Astrocyte (in vitro differentiated cells and primary cell): ENCODE data around the gene FAM222B. TPM values are rescaled to one million over a fixed set of nuclear protein-coding genes. Genes with fewer than 3 reads are reported as not detected.

Source experiments
- DNase-seq: peaks from one replicate; pipeline ENCODE4 v3.0.0-alpha.2; 2010; ENCODE audit warnings: low read depth
- FAIRE-seq: peaks from 2 replicates; lab custom pipeline; 2011; peaks lifted over from hg19 to GRCh38; lab: Jason Lieb, UNC
- H2AFZ ChIP-seq: 2 replicates; pipeline ENCODE4 v1.6.0; 2012; ENCODE audit warnings: low read depth, low read length, inconsistent platforms
- H3K27ac ChIP-seq: 2 replicates; pipeline ENCODE4 v1.5.1; 2011; ENCODE audit warnings: low read depth, low read length, inconsistent platforms
- H3K27me3 ChIP-seq: 2 replicates; pipeline ENCODE4 v1.6.0; 2011; ENCODE audit warnings: low read length, inconsistent platforms; ENCODE audit not compliant: insufficient read depth
- H3K36me3 ChIP-seq: 2 replicates; pipeline ENCODE4 v1.5.1; 2011; ENCODE audit warnings: low read length, inconsistent platforms; ENCODE audit not compliant: insufficient read depth
- H3K4me1 ChIP-seq: 2 replicates; pipeline ENCODE4 v1.5.1; 2011; ENCODE audit warnings: low read length, inconsistent platforms; ENCODE audit not compliant: insufficient read depth
- H3K4me2 ChIP-seq: 2 replicates; pipeline ENCODE4 v1.6.0; 2012; ENCODE audit warnings: low read length, inconsistent platforms
- H3K4me3 ChIP-seq: 2 replicates; pipeline ENCODE4 v1.5.1; 2011; ENCODE audit warnings: low read depth, mild to moderate bottlenecking, low read length, inconsistent platforms; ENCODE audit not compliant: insufficient read depth
- H3K79me2 ChIP-seq: 2 replicates; pipeline ENCODE4 v1.6.0; 2012; ENCODE audit warnings: mild to moderate bottlenecking, low read length, inconsistent platforms; ENCODE audit not compliant: insufficient read depth
- H3K9ac ChIP-seq: 2 replicates; pipeline ENCODE4 v1.6.0; 2012; ENCODE audit warnings: mild to moderate bottlenecking, low read length, inconsistent platforms
- H3K9me3 ChIP-seq: 2 replicates; pipeline ENCODE4 v1.5.1; 2012; ENCODE audit warnings: low read depth, mild to moderate bottlenecking, low read length, inconsistent platforms; ENCODE audit not compliant: insufficient read depth
- H4K20me1 ChIP-seq: 2 replicates; pipeline ENCODE4 v1.6.0; 2012; ENCODE audit warnings: low read length, inconsistent platforms; ENCODE audit not compliant: insufficient read depth
- H3K27ac Mint-ChIP-seq: one replicate; pipeline ENCODE4 v1.8.0; 2021; ENCODE audit warnings: mild to moderate bottlenecking, mixed read lengths; ENCODE audit not compliant: unreplicated experiment
- H3K27me3 Mint-ChIP-seq: one replicate; pipeline ENCODE4 v1.8.0; 2021; ENCODE audit warnings: low read depth, mixed read lengths; ENCODE audit not compliant: unreplicated experiment
- H3K36me3 Mint-ChIP-seq: one replicate; pipeline ENCODE4 v1.8.0; 2021; ENCODE audit warnings: low read depth, mixed read lengths; ENCODE audit not compliant: unreplicated experiment
- H3K4me1 Mint-ChIP-seq: one replicate; pipeline ENCODE4 v1.8.0; 2021; ENCODE audit warnings: low read depth, mixed read lengths; ENCODE audit not compliant: unreplicated experiment
- H3K4me3 Mint-ChIP-seq: one replicate; pipeline ENCODE4 v1.8.0; 2021; ENCODE audit warnings: mild to moderate bottlenecking, moderate library complexity, mixed read lengths; ENCODE audit not compliant: unreplicated experiment
- H3K9me3 Mint-ChIP-seq: one replicate; pipeline ENCODE4 v1.8.0; 2021; ENCODE audit warnings: mild to moderate bottlenecking, mixed read lengths; ENCODE audit not compliant: unreplicated experiment
- EZH2 ChIP-seq: IDR thresholded peaks from 2 replicates; pipeline ENCODE4 v1.6.1; 2012; ENCODE audit warnings: mild to moderate bottlenecking, low read length, inconsistent platforms; ENCODE audit not compliant: insufficient read depth
- total RNA-seq: library from RNA; stranded (reverse); gene quantifications from 2 replicates; pipeline ENCODE4 v1.2.1, GENCODE V29; 2021
- TF ChIP-seq, protein P1 (sequence below): IDR thresholded peaks from 2 replicates; pipeline ENCODE4 v1.5.1; 2011; ENCODE audit warnings: low read depth, mild to moderate bottlenecking, inconsistent platforms, low read length, moderate library complexity; ENCODE audit not compliant: insufficient read depth

Gene FAM222B
- total RNA-seq, 1 donor from 2014 or later = 53.0 TPM

GRCh38 chr17:28725660-28726225 lies 116.8 kb downstream of the FAM222B start:
- H2AFZ ChIP-seq = no peak overlapping the region
- peak overlapping the region; percentile 99 for H3K4me3 Mint-ChIP-seq
- peaks cover 37% of the 10 kb centered on the region for H3K4me1 Mint-ChIP-seq
- H3K9ac ChIP-seq = peak overlapping the region; percentile 80
- peak overlapping the region; percentile 98 for H3K4me2 ChIP-seq
- no peaks in the 10 kb centered on the region for H3K27me3 Mint-ChIP-seq
- peak overlapping the region; percentile 90 for H3K27ac Mint-ChIP-seq
- H3K36me3 Mint-ChIP-seq = peaks cover 6% of the 10 kb centered on the region
- peak overlapping the region; percentile 51 for H3K27ac ChIP-seq
- H3K79me2 ChIP-seq = peaks cover 32% of the 10 kb centered on the region
- H3K9me3 ChIP-seq = no peaks in the 10 kb centered on the region
- DNase-seq (peak; percentile 57), FAIRE-seq (no peak)
- H3K36me3 ChIP-seq = peaks cover 35% of the 10 kb centered on the region
- peaks cover 48% of the 10 kb centered on the region for H4K20me1 ChIP-seq
- H3K9me3 Mint-ChIP-seq = no peaks in the 10 kb centered on the region
- peak overlapping the region; percentile 59 for H3K4me3 ChIP-seq
- TF ChIP-seq, protein P1, sequence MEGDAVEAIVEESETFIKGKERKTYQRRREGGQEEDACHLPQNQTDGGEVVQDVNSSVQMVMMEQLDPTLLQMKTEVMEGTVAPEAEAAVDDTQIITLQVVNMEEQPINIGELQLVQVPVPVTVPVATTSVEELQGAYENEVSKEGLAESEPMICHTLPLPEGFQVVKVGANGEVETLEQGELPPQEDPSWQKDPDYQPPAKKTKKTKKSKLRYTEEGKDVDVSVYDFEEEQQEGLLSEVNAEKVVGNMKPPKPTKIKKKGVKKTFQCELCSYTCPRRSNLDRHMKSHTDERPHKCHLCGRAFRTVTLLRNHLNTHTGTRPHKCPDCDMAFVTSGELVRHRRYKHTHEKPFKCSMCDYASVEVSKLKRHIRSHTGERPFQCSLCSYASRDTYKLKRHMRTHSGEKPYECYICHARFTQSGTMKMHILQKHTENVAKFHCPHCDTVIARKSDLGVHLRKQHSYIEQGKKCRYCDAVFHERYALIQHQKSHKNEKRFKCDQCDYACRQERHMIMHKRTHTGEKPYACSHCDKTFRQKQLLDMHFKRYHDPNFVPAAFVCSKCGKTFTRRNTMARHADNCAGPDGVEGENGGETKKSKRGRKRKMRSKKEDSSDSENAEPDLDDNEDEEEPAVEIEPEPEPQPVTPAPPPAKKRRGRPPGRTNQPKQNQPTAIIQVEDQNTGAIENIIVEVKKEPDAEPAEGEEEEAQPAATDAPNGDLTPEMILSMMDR = no peak
- peaks cover 48% of the 10 kb centered on the region for H3K4me1 ChIP-seq
- no peaks in the 10 kb centered on the region for H3K27me3 ChIP-seq

DNA sequence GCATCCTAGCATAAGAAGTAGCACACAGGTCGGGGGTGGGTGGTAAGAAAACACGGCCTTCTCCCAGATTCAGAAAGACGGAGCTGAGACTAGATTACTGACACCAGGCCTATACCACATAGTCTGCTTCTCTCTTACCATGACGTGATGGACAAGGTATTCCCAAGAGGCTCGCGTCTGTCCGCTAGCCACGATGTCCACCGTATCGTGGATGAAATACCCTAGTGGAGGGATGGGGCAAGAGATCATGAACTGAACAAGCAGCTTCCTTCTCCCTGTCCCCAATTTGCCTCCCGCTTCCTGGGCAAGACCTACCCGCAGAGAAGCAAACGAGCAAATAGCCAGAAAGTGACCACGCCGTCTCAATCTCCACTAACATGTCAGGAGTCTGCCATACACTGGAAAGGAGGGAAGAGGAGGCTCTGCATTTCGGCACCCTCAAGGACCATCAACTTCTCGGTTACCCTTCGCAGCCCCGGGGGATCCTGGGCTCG lies 117.4 kb downstream of the FAM222B start:
- H3K27me3 ChIP-seq = no peaks in the 10 kb centered on the region
- no peak for FAIRE-seq

More for the DNA sequence above, 117.4 kb downstream of the FAM222B start:
- no peaks in the 10 kb centered on the region for H3K27me3 Mint-ChIP-seq
- H3K27ac Mint-ChIP-seq = peak overlapping the region; percentile 90
- Histone ChIP-seq H3K4me1 (peaks cover 48% of the 10 kb centered on the region), H3K4me3 (peak overlapping the region; percentile 59), H3K9me3 (no peaks in the 10 kb centered on the region), H2AFZ (no peak overlapping the region), H3K9ac (peak overlapping the region; percentile 80), H3K79me2 (peaks cover 37% of the 10 kb centered on the region), H3K4me2 (peak overlapping the region; percentile 98), H4K20me1 (peaks cover 53% of the 10 kb centered on the region), H3K36me3 (peaks cover 36% of the 10 kb centered on the region), H3K27ac (peak overlapping the region; percentile 51)
- peak overlapping the region; percentile 99 for H3K4me3 Mint-ChIP-seq
- H3K9me3 Mint-ChIP-seq = no peaks in the 10 kb centered on the region
- H3K36me3 Mint-ChIP-seq = peaks cover 10% of the 10 kb centered on the region
- TF ChIP-seq EZH2 = no peak
- TF ChIP-seq, protein P1 = no peak
- H3K4me1 Mint-ChIP-seq = peaks cover 37% of the 10 kb centered on the region
- peak; percentile 63 for DNase-seq
